Putamen (tissue), 1 donor: ENCODE results near the gene MAST3.

ENCODE experiments used
- DNase-seq: peaks from one replicate; pipeline ENCODE4 v3.0.0-alpha.2; 2016; ENCODE audit warnings: low spot score

MAST3 gene

GRCh38 chr19:18097217-18097992 lies at the start of gene MAST3:
TSS of gene MAST3 (plus strand) at chr19:18097778. CDS start at chr19:18097793, 15 bp downstream.
- DNase-seq: peak; percentile 92

- peak; percentile 57 for DNase-seq
These were observed 48.2 kb upstream of the MAST3 start for GRCh38 chr19:18049385-18049784.

- no peak for DNase-seq
These were observed 45.7 kb upstream of the MAST3 start for GRCh38 chr19:18051887-18052286.

- no peak for DNase-seq
These were observed 43.9 kb upstream of the MAST3 start for GRCh38 chr19:18053576-18054219.

- no peak for DNase-seq
These were observed 41.6 kb upstream of the MAST3 start for GRCh38 chr19:18055967-18056366.

- DNase-seq: peak; percentile 61
These were observed 40.0 kb upstream of the MAST3 start for GRCh38 chr19:18057557-18057956.

- DNase-seq: peak; percentile 83
These were observed 39.2 kb upstream of the MAST3 start for GRCh38 chr19:18058208-18059009.

GRCh38 chr19:18059297-18059696 lies 38.3 kb upstream of the MAST3 start:
- DNase-seq: no peak

GRCh38 chr19:18059902-18060301 lies 37.7 kb upstream of the MAST3 start:
- no peak for DNase-seq

GRCh38 chr19:18060472-18060871 lies 37.1 kb upstream of the MAST3 start:
- DNase-seq: no peak

- DNase-seq: no peak
These were observed 35.5 kb upstream of the MAST3 start for GRCh38 chr19:18062028-18062427.

- DNase-seq: no peak
These were observed 34.1 kb upstream of the MAST3 start for GRCh38 chr19:18063463-18063862.

- DNase-seq: no peak
These were observed 32.4 kb upstream of the MAST3 start for GRCh38 chr19:18065173-18065495.

- no peak for DNase-seq
These were observed 29.2 kb upstream of the MAST3 start for GRCh38 chr19:18068395-18068794.

GRCh38 chr19:18069383-18069782 lies 28.2 kb upstream of the MAST3 start:
- DNase-seq: no peak

- no peak for DNase-seq
These were observed 27.4 kb upstream of the MAST3 start for GRCh38 chr19:18070181-18070580.

GRCh38 chr19:18072335-18072734 lies 25.2 kb upstream of the MAST3 start:
- DNase-seq: no peak

GRCh38 chr19:18073197-18073596 lies 24.4 kb upstream of the MAST3 start:
- DNase-seq: no peak

- DNase-seq: no peak
These were observed 23.4 kb upstream of the MAST3 start for GRCh38 chr19:18074192-18074591.

- no peak for DNase-seq
These were observed 13.5 kb upstream of the MAST3 start for GRCh38 chr19:18083929-18084684.

GRCh38 chr19:18085702-18086457 lies 11.7 kb upstream of the MAST3 start:
- DNase-seq: no peak
